HCT116 (cell line): Measurements from ENCODE around the gene ASB8. TPM values are rescaled to one million over a fixed set of nuclear protein-coding genes. Genes with fewer than 3 reads are reported as not detected.

Source experiments
- ATAC-seq: fragments of 200-7000 bp; cut with Tn5 transposase; 2 replicates; pipeline ENCODE4 v1.9.1; 2020; ENCODE audit warnings: mild to moderate bottlenecking, moderate library complexity
- BruUV-seq: library from RNA; stranded (reverse); fragments of 400-500 nt; replicated peaks from 2 replicates; lab custom pipeline; 2021; lab: Mats Ljungman, UMichigan
- CTCF ChIA-PET: fragments of 300-600 bp; sonication (Branson Sonifier 250); formaldehyde crosslinking; loops from one replicate; lab custom pipeline; 2021; ENCODE audit warnings: antibody characterized with exemption; lab: Charles Lee
- POLR2A ChIA-PET: fragments of 300-600, 350-600 bp; sonication (Branson Sonifier 250); formaldehyde crosslinking; loops from one replicate; lab custom pipeline; 2021; ENCODE audit warnings: antibody characterized with exemption; lab: Charles Lee
- RAD21 ChIA-PET, 2 experiments: fragments of 300-600 bp; sonication (Branson Sonifier 250); formaldehyde crosslinking; loops; one replicate each; lab custom pipeline; 2023; ENCODE audit warnings: low total read pairs in 2 of 2; ENCODE audit not compliant: uncharacterized antibody in 2 of 2, unreplicated experiment in 2 of 2, low non-redundant PET in 1 of 2; lab: Charles Lee
- DNase-seq: peaks from one replicate; pipeline ENCODE4 v3.0.0-alpha.2; 2010; ENCODE audit warnings: low read depth, low spot score
- H2AFZ ChIP-seq: fragments of 200-600 bp; shearing (Covaris generic), sonication (generic); 2 replicates; pipeline ENCODE4 v1.6.1; 2017; ENCODE audit warnings: low read depth, mixed run types, mixed read lengths, antibody characterized with exemption, low read length; ENCODE audit not compliant: poor library complexity, severe bottlenecking
- H3K27ac ChIP-seq: 2 replicates; pipeline ENCODE4 v1.5.1; 2012; ENCODE audit warnings: low read depth, low read length
- H3K27me3 ChIP-seq: fragments of 200-600 bp; sonication (generic); 2 replicates; pipeline ENCODE4 v1.6.1; 2016; ENCODE audit warnings: mixed run types, low read length, mixed read lengths; ENCODE audit not compliant: insufficient read depth
- H3K36me3 ChIP-seq, 2 experiments: fragments of 200-500 bp in 1 of 2; fragments of 200-600 bp in 1 of 2; sonication (Bioruptor generic) in 1 of 2; sonication (generic) in 1 of 2; 2 replicates each; pipeline versions ENCODE4 v1.5.1 to v1.6.1; 2014 to 2016; ENCODE audit warnings: low read length in 2 of 2, inconsistent platforms in 1 of 2, mixed read lengths in 1 of 2, mixed run types in 1 of 2; ENCODE audit not compliant: insufficient read depth in 2 of 2, control insufficient read depth in 1 of 2
- H3K4me1 ChIP-seq, 2 experiments: fragments of 200-600 bp in 1 of 2; sonication (generic) in 1 of 2; 2 replicates each; pipeline versions ENCODE4 v1.5.1 to v1.6.1; 2012 to 2017; ENCODE audit warnings: low read length in 2 of 2, inconsistent platforms in 1 of 2, mild to moderate bottlenecking in 1 of 2, mixed read lengths in 1 of 2, mixed run types in 1 of 2, moderate library complexity in 1 of 2; ENCODE audit not compliant: insufficient read depth in 2 of 2, control insufficient read depth in 1 of 2
- H3K4me2 ChIP-seq: fragments of 200-600 bp; sonication (generic); 2 replicates; pipeline ENCODE4 v1.6.1; 2017; ENCODE audit warnings: mixed run types, low read length, mixed read lengths
- H3K4me3 ChIP-seq, 2 experiments: fragments of 200-600 bp in 1 of 2; sonication (generic) in 1 of 2; replicated peaks in 1 of 2; 2 replicates each; pipeline ENCODE4 v1.5.1; 2011 to 2016; ENCODE audit warnings: low read length in 2 of 2, control low read depth in 1 of 2, low read depth in 1 of 2, mild to moderate bottlenecking in 1 of 2, mixed read lengths in 1 of 2, mixed run types in 1 of 2
- H3K79me2 ChIP-seq: fragments of 200-600 bp; sonication (generic); 2 replicates; pipeline ENCODE4 v1.6.1; 2017; ENCODE audit warnings: mild to moderate bottlenecking, mixed run types, low read length, moderate library complexity, mixed read lengths; ENCODE audit not compliant: insufficient read depth
- H3K9ac ChIP-seq: fragments of 200-600 bp; sonication (generic); 2 replicates; pipeline ENCODE4 v1.6.1; 2016; ENCODE audit warnings: low read length, mixed read lengths
- H3K9me2 ChIP-seq: fragments of 200-600 bp; sonication (generic), shearing (Covaris generic); 2 replicates; pipeline ENCODE4 v1.6.1; 2017; ENCODE audit warnings: mixed run types, mild to moderate bottlenecking, moderate library complexity; ENCODE audit not compliant: insufficient read depth
- H3K9me3 ChIP-seq, 2 experiments: fragments of 200-500 bp in 1 of 2; fragments of 200-600 bp in 1 of 2; sonication (Bioruptor generic) in 1 of 2; sonication (generic) in 1 of 2; 2 replicates each; pipeline ENCODE4 v1.6.1; 2014 to 2017; ENCODE audit warnings: low read length in 2 of 2, mixed read lengths in 2 of 2, inconsistent platforms in 1 of 2, low read depth in 1 of 2, mild to moderate bottlenecking in 1 of 2, mixed run types in 1 of 2, moderate library complexity in 1 of 2; ENCODE audit not compliant: control insufficient read depth in 1 of 2, insufficient read depth in 1 of 2
- H4K20me1 ChIP-seq: fragments of 200-600 bp; sonication (generic), shearing (Covaris generic); 2 replicates; pipeline ENCODE4 v1.6.1; 2017; ENCODE audit warnings: mixed run types, mild to moderate bottlenecking, moderate library complexity; ENCODE audit not compliant: insufficient read depth
- ATF3 ChIP-seq: IDR thresholded peaks from 2 replicates; pipeline ENCODE4 v1.6.1; 2012
- CBX3 ChIP-seq: IDR thresholded peaks from 2 replicates; pipeline ENCODE4 v1.6.1; 2012; ENCODE audit warnings: low read depth
- CTCF ChIP-seq, 3 experiments: fragments of 200-600 bp in 1 of 3; sonication (generic) in 1 of 3; IDR thresholded peaks in 2 of 3; conservative IDR thresholded peaks in 1 of 3; 2 replicates each; pipeline ENCODE4 v1.5.1; 2012 to 2017; ENCODE audit warnings: low read depth in 2 of 3, low read length in 2 of 3, antibody characterized with exemption in 1 of 3, borderline replicate concordance in 1 of 3, control low read depth in 1 of 3, mild to moderate bottlenecking in 1 of 3, mixed read lengths in 1 of 3, mixed run types in 1 of 3, moderate library complexity in 1 of 3; ENCODE audit not compliant: insufficient read depth in 1 of 3
- EGR1 ChIP-seq: IDR thresholded peaks from 2 replicates; pipeline ENCODE4 v1.6.1; 2012; ENCODE audit warnings: low read depth
- EZH2 ChIP-seq: fragments of 200-600 bp; sonication (generic); IDR thresholded peaks from 2 replicates; pipeline ENCODE4 v1.6.1; 2017; ENCODE audit warnings: antibody characterized with exemption, mixed run types
- EZH2phosphoT487 ChIP-seq: fragments of 200-600 bp; IDR thresholded peaks from 2 replicates; pipeline ENCODE4 v1.6.1; 2018; ENCODE audit warnings: antibody characterized with exemption, borderline replicate concordance
- JUND ChIP-seq: IDR thresholded peaks from 2 replicates; pipeline ENCODE4 v1.6.1; 2012
- POLR2AphosphoS5 ChIP-seq: IDR thresholded peaks from 2 replicates; pipeline ENCODE4 v1.6.1; 2011; ENCODE audit warnings: mild to moderate bottlenecking, low read depth, low read length, moderate library complexity
- SIN3A ChIP-seq: IDR thresholded peaks from 2 replicates; pipeline ENCODE4 v1.6.1; 2012; ENCODE audit warnings: low read depth
- TCF7L2 ChIP-seq: IDR thresholded peaks from 2 replicates; pipeline ENCODE4 v1.7.0; 2011; ENCODE audit warnings: borderline replicate concordance, inconsistent platforms; ENCODE audit not compliant: insufficient read depth, insufficient read length; ENCODE audit errors: extremely low read depth
- YY1 ChIP-seq: IDR thresholded peaks from 2 replicates; pipeline ENCODE4 v1.6.1; 2011; ENCODE audit warnings: low read length, low read depth, moderate library complexity, mild to moderate bottlenecking; ENCODE audit not compliant: insufficient replicate concordance; ENCODE audit errors: extremely low read depth
- ZFX ChIP-seq: fragments of 450-650 bp; IDR thresholded peaks from 2 replicates; pipeline ENCODE4 v1.6.1; 2017
- intact Hi-C: fragments of 100-400 bp; cut with micrococcal nuclease; formaldehyde crosslinking; loops from 2 replicates; pipeline ENCODE4 v1.10.0; 2022
- total RNA-seq: library from RNA; stranded (reverse); gene quantifications from one replicate; pipeline ENCODE4 v1.2.1, GENCODE V29; 2021; ENCODE audit not compliant: unreplicated experiment
- TF ChIP-seq, protein P1 (sequence below): IDR thresholded peaks from 2 replicates; pipeline ENCODE4 v1.6.1; 2012; ENCODE audit warnings: low read depth
- TF ChIP-seq, protein P2 (sequence below): IDR thresholded peaks from 2 replicates; pipeline ENCODE4 v1.6.1; 2011; ENCODE audit warnings: mild to moderate bottlenecking, low read length, moderate library complexity; ENCODE audit not compliant: insufficient replicate concordance; ENCODE audit errors: extremely low read depth

Gene ASB8
- total RNA-seq, 1 experiment from 2014 or later, result 14.0 TPM

DNA sequence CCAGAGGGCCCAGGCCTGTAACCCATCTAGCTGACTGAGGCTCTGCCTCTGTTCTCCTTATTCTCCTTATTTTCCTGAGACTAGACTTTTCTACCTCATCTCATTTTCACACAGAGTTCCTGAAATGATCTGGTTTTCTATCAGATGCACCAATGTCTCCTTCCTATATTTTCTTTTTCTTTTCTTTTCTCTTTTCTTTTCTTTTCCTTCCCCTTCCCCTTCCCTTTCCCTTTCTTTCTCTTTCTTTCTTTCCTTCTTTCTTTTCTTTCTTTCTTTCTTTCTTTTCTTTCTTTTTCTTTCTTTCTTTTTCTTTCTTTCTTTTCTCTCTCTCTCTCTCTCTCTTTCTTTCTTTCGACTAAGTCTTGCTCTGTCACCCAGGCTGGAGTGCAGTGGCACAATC is 23.1 kb upstream of the ASB8 start (continued):
- TF ChIP-seq, protein P1, sequence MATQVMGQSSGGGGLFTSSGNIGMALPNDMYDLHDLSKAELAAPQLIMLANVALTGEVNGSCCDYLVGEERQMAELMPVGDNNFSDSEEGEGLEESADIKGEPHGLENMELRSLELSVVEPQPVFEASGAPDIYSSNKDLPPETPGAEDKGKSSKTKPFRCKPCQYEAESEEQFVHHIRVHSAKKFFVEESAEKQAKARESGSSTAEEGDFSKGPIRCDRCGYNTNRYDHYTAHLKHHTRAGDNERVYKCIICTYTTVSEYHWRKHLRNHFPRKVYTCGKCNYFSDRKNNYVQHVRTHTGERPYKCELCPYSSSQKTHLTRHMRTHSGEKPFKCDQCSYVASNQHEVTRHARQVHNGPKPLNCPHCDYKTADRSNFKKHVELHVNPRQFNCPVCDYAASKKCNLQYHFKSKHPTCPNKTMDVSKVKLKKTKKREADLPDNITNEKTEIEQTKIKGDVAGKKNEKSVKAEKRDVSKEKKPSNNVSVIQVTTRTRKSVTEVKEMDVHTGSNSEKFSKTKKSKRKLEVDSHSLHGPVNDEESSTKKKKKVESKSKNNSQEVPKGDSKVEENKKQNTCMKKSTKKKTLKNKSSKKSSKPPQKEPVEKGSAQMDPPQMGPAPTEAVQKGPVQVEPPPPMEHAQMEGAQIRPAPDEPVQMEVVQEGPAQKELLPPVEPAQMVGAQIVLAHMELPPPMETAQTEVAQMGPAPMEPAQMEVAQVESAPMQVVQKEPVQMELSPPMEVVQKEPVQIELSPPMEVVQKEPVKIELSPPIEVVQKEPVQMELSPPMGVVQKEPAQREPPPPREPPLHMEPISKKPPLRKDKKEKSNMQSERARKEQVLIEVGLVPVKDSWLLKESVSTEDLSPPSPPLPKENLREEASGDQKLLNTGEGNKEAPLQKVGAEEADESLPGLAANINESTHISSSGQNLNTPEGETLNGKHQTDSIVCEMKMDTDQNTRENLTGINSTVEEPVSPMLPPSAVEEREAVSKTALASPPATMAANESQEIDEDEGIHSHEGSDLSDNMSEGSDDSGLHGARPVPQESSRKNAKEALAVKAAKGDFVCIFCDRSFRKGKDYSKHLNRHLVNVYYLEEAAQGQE, result no peak
- TF ChIP-seq EZH2 (no peak), EGR1 (no peak), TCF7L2 (no peak)

DNA sequence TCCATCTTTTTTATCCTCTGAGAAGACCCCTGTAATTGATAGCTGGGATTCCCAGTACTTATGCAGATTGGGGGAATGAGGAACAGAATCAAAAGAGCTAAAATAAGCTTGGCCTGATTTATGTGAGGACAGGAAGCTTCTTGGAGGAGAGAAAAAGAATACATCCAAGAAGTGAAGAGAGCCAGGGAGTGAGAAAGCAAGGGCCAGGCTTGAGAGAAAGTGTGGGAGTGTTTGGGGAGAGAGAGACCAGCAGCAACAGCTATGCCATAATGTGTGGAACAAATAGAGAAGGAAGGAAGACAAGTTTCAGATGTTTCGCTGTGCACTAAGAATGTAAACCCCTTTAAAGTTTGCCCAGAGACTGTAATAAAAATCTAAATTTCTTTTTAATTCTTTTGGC is 22.2 kb upstream of the ASB8 start:
- Histone ChIP-seq H3K9ac (no peak overlapping the region), H4K20me1 (no peaks in the 10 kb centered on the region), H3K9me2 (no peaks in the 10 kb centered on the region), H3K79me2 (no peaks in the 10 kb centered on the region), H3K4me1 (peaks cover 7 to 20% of the 10 kb centered on the region in 2 experiments; a peak in 3 of 4 replicates), H3K27ac (no peak overlapping the region), H2AFZ (no peak overlapping the region), H3K27me3 (peaks cover 24% of the 10 kb centered on the region; the same call in 1 of the 2 replicates), H3K9me3 (no peaks in the 10 kb centered on the region), H3K4me3 (no peak overlapping the region), H3K36me3 (no peaks in the 10 kb centered on the region), H3K4me2 (no peak overlapping the region)
- RAD21 ChIA-PET, result no interaction called here
- ATAC-seq (no peak), DNase-seq (no peak)
- POLR2A ChIA-PET, result interaction anchor here (1.5 kb wide), 1 partner anchor 22 kb away, joined by 4 read pairs; the partner anchor contains the start of gene ASB8
- intact Hi-C loops, result no loop called here
- BruUV-seq, result no TSS peak
- CTCF ChIA-PET, result interaction anchor here (1.2 kb wide), 1 partner anchor 18 kb away, joined by 3 read pairs; no protein-coding TSS in a partner anchor
- TF ChIP-seq EGR1, result no peak
- no peak for TF ChIP-seq CBX3
- TF ChIP-seq, protein P2, sequence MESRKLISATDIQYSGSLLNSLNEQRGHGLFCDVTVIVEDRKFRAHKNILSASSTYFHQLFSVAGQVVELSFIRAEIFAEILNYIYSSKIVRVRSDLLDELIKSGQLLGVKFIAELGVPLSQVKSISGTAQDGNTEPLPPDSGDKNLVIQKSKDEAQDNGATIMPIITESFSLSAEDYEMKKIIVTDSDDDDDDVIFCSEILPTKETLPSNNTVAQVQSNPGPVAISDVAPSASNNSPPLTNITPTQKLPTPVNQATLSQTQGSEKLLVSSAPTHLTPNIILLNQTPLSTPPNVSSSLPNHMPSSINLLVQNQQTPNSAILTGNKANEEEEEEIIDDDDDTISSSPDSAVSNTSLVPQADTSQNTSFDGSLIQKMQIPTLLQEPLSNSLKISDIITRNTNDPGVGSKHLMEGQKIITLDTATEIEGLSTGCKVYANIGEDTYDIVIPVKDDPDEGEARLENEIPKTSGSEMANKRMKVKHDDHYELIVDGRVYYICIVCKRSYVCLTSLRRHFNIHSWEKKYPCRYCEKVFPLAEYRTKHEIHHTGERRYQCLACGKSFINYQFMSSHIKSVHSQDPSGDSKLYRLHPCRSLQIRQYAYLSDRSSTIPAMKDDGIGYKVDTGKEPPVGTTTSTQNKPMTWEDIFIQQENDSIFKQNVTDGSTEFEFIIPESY, result no peak
- TF ChIP-seq SIN3A, result no peak
- TF ChIP-seq JUND, result no peak
- TF ChIP-seq ATF3, result no peak
- TF ChIP-seq ZFX, result no peak
- no peak for TF ChIP-seq YY1
- TF ChIP-seq POLR2AphosphoS5, result no peak
- TF ChIP-seq CTCF (IDR thresholded peaks at IDR 0.05 in 2 of 3, conservative IDR thresholded peaks at IDR 0.05 in 1 of 3; ENCODE audit: borderline replicate concordance in 1 of 3, insufficient read depth in 1 of 3, low read depth in 2 of 3, low read length in 2 of 3), result no peak
- no peak for TF ChIP-seq EZH2phosphoT487
